Measurements from ENCODE around the gene ZBTB21. TPM values are rescaled to one million over a fixed set of nuclear protein-coding genes. Genes with fewer than 3 reads are reported as not detected.
"Not testable (repeated sequence)": the region's sequence is repeated elsewhere in the genome, so short reads cannot be mapped to it uniquely, and the experiment has no call there.

ZBTB21 gene
- total RNA-seq, 1 experiment from 2014 or later, result 6.2 TPM

DNA sequence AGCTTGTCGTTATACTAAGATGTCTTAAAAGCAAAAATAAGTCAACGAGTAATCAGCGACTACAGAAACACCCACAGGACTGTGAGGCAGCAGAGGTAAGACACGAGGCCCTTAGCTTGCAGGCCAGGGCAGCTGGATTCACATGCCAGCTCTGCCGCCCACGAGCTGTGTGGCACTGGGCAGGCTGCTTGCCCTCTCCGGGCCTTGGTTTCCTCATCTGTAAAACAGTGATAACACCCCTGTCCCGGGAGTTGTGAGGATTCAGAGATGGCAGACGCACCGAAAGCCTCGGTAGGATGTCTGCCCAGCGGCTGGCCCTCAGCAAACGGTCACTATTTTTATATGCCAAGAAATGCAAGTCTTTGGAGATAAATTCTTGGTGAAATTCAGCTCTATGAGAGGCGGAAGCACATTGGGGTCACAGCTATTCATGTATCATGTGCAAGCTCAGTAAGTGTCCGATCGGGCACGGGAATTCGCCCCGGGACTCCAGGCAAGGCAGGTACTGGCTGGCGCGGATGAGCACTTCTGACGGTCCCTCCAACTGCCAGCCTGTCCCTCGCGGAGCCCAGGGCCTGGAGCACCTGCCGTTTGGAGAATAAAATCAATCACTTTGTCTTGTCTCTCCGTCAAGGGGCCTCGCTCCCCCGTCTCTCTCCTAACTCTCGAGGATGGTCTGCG lies 57.5 kb downstream of the ZBTB21 start:
- in situ Hi-C loops (cut with HindIII; ENCODE audit: low pct_unique_long_range_greater_than_20kb, low sequenced_read_pairs), result no loop called here
- no peak for DNase-seq (ENCODE audit: low read depth, low spot score)

DNA sequence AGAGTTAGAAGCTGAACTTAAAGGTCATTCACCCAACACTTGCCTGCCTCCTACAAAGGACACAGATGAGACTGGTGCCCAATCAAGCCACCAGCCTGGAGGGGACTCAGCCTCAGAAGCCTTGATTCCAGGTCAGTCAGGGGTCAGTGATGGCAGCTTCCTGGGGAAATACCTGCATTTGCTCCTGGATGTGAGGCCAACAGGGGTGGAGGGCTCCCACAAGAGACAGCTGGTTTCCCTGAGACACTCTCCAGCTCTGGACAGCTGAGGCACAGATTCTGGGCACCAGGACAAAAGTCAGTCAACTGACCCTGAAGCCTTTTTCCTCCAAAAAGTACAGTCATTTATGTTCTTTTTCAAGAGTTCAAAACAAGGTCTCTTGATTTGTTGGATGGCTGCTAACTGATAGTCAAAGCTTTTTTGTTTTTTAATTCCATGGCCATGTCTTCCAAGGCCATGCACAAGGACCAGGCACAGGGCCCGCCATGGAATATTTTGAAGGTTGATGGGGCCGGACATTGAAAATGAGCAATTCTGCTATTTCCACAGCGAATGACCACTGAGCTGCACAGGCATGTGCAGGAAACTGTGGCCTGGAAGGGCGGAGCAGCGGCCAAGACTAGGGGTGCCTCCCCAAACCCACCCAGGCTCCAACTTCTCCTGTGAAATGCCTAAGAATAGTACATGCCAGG lies 58.1 kb downstream of the ZBTB21 start:
- in situ Hi-C loops (cut with HindIII; ENCODE audit: low pct_unique_long_range_greater_than_20kb, low sequenced_read_pairs), result no loop called here
- no peak for DNase-seq (ENCODE audit: low read depth, low spot score)

DNA sequence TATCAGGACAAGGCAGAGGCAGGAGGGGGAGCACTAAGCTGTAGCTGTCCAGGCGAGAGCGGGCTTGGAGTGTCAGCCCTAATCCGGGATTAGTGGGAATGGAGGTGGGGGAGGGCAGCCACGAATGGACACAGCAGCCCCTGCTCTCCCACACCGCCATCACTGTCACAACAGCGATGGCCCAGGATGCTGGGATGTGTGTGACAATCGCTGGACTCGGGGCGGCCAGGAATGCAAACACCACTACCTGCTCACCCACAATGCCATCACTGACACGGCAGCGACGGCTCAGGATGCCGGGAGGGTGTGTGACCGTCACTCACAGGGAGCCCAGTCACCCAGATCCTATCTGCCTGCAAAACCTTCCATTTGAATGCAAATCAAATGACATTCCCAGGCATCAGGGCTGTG lies 59.2 kb downstream of the ZBTB21 start:
- in situ Hi-C loops (cut with HindIII; ENCODE audit: low pct_unique_long_range_greater_than_20kb, low sequenced_read_pairs), result no loop called here
- no peak for DNase-seq (ENCODE audit: low read depth, low spot score)

DNA sequence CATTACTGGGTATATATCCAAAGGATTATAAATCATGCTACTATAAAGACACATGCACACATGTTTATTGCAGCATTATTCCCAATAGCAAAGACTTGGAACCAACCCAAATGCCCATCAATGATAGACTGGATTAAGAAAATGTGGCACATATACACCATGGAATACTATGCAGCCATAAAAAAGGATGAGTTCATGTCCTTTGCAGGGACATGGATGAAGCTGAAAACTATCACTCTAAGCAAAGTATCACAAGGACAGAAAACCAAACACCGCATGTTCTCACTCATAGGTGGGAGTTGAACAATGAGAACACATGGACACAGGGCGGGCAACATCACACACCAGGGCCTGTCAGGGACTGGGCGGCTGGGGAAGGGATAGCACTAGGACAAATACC lies 60.5 kb downstream of the ZBTB21 start:
- DNase-seq (ENCODE audit: low read depth, low spot score); in situ Hi-C loops (cut with HindIII; ENCODE audit: low pct_unique_long_range_greater_than_20kb, low sequenced_read_pairs): not testable (repeated sequence)

DNA sequence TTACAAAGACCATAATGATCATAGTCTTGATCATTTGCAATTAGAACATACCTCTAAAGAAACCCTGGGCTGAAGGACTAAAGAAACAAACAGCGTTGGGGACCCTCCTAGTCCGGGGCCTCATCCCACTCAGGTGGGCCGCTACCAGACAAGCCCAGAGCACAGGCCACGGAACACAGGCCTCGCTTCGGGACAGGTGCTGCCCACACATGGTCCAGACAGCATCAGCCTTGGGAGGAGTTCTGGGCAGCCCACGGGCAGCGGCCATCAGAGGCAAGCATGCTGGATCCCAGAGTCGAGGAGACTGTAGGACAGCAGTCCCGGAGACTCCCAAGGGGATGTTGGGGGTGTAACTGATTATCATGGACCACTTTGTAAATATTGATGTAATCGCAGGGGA lies 61.3 kb downstream of the ZBTB21 start:
- in situ Hi-C loops (cut with HindIII; ENCODE audit: low pct_unique_long_range_greater_than_20kb, low sequenced_read_pairs), result no loop called here
- DNase-seq (ENCODE audit: low read depth, low spot score), result no peak

DNA sequence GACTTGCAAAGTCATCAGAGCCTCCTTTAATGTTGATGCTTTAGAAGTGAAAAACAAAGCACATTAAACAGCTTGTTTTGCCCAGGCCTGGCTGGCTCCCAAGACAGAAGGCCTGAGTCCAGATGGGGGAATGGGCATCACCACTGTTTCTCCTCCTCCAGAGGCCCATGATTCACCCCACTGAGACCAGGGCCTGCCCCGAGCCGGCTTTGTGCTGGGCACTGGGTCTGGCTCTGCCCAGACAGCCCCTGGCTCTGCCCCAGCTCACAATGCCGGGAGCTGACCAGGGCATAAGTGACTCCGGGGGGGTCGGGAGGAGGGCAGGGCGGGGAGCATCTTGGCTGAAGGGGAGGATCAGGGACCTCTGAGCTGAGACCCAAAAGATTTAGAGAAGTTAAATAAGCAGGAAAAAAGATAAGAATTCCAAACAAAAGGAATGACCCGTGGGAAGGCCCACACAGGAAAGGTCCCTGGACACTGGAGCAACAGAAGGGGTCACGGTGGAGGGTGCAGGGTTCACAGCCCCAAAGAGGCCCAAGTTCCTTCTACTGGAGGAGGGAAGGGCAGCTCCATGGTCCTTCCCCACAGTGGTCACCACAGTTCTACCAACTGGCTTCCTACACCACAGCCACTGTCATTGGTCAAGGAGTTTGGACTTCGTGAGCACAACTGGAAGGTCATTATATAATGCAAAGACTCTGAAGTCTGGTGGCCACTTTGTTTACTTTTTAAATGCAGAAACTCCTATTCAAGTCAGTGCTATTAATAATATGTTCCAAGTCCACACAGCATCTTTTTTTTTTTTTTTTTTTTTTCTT lies 61.9 kb downstream of the ZBTB21 start:
- no peak for DNase-seq (ENCODE audit: low read depth, low spot score)
- in situ Hi-C loops (cut with HindIII; ENCODE audit: low pct_unique_long_range_greater_than_20kb, low sequenced_read_pairs), result no loop called here

DNA sequence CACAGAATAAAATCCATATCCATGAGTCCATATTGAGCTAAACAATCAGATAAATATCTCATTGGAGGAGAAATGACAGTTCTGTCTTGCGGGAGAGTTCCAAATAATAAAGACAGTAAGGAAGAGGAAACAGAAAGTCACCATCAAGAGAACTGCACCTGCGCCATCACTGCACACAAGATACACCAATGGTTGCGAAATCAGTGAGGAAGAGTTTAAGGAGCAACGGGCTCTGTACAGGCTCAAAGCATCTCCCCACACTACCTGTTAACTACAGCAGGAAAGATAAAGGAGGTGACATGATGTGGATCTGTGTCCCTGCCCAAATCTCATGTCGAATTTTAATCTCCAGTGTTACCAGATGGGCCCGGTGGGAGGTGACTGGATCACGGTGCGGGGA lies 64.2 kb downstream of the ZBTB21 start:
- in situ Hi-C loops (cut with HindIII; ENCODE audit: low pct_unique_long_range_greater_than_20kb, low sequenced_read_pairs), result no loop called here
- DNase-seq (ENCODE audit: low read depth, low spot score), result no peak

DNA sequence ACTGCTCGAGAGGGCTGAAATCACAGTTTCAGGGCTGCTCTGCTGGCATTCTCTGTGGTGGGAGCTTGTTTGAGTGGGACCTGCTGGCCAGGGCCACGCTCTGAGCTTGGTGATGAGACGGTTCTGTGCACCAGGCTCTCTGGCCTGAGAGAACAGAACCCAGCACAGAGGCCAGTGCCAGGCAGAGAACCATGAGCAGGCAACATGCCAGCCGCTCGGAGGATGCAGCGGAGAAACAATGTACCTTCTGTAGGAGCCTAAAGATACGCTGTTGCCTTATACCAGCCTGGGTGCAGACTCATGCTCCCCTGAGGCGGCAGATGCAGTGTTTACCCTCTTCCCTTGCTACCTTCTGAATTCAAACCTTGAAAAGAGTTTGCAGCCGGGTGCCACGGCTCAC lies 66.3 kb downstream of the ZBTB21 start:
- peak; percentile 47 for DNase-seq (ENCODE audit: low read depth, low spot score)
- in situ Hi-C loops (cut with HindIII; ENCODE audit: low pct_unique_long_range_greater_than_20kb, low sequenced_read_pairs), result no loop called here

DNA sequence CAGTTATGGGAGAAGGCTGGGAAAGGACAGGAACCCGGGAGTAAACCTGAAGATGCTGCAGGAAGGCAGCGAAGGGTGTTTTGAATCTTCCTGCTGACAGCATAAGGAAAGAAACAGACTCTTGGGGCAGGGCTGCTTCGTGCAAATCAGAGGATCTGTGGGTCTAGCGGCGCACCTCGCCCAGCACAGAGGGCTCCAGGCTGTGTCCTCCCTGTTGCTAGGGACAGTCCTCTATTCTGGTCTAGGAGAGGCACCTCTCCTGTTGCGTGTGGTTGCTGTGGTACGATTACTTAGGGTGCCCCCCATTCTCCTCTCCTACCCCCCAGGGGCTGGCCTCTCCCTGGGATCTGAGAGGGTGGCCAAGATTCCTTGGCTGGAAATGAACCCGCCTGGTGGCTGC lies 67.7 kb downstream of the ZBTB21 start:
- DNase-seq (ENCODE audit: low read depth, low spot score), result no peak
- in situ Hi-C loops (cut with HindIII; ENCODE audit: low pct_unique_long_range_greater_than_20kb, low sequenced_read_pairs), result no loop called here

DNA sequence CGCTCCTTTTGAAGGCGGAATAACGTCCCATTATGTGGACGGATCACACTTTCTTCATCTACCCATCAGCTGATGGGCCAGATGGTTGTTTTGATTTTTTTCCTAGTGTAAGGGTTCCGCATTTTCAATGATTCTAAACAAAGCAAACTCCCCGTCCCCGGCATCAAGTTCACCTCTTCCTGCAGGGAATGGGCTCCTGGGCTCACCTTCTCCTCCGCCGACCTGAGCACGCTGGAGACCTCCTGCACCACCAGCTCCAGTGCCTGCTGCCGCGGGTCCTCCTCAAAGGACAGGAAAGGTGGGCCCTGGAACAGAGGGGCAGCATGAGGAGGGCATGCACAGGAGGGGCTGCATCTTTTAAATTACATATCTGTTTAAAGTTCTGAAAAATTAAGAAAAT lies 68.2 kb downstream of the ZBTB21 start:
- in situ Hi-C loops (cut with HindIII; ENCODE audit: low pct_unique_long_range_greater_than_20kb, low sequenced_read_pairs), result no loop called here
- no peak for DNase-seq (ENCODE audit: low read depth, low spot score)

DNA sequence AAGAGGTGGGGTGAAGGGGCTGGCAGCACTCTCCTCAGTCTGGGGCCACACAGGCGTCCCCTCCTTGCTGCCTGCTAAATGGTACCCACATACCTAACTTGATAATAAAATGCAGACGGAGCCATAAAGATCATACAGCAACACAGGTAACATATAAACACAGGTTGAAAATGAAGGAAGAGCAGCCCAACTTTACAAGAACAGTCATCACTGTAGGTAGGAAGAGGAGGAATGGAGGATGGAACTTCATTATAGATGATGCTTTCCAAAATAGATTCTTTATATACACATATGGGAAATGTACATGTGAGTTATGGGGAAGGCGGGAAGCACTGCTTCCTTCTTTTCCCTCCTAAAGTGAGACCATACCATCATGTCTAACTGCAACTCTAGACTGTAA lies 69.7 kb downstream of the ZBTB21 start:
- in situ Hi-C loops (cut with HindIII; ENCODE audit: low pct_unique_long_range_greater_than_20kb, low sequenced_read_pairs), result no loop called here
- no peak for DNase-seq (ENCODE audit: low read depth, low spot score)

DNA sequence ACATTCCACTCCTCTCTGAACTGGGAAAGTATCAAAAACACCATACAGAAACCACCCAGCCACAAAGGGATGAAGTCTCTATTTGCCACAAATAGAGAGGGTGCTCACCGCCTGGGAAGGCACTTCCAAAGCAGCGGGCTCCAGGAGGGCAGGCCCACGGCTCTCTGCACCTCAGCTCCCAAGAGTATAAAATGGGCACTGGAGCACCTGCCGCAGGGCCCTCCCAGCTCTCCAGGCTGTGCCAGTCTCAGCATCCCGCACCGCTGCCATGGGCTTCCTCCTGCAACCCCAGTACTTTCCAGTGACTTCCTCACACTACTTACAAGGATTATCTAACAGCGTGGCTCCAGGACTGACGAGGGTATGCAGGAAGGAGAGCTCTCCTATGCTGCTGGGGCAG lies 70.8 kb downstream of the ZBTB21 start:
- in situ Hi-C loops (cut with HindIII; ENCODE audit: low pct_unique_long_range_greater_than_20kb, low sequenced_read_pairs), result no loop called here
- no peak for DNase-seq (ENCODE audit: low read depth, low spot score)

Other genes with a start within 250 kb of the ZBTB21 start
- gene RIPK4, start 243.3 kb downstream of the ZBTB21 start, total RNA-seq (2014; rRNA removed; shearing (Covaris generic)), result 22.8 and 25.8 TPM in 2 replicates
- 3.6 and 4.2 TPM in 2 replicates for gene PRDM15, start 131.0 kb downstream of the ZBTB21 start, total RNA-seq (2014; rRNA removed; shearing (Covaris generic))
- gene C2CD2, start 56.3 kb downstream of the ZBTB21 start, total RNA-seq (2014; rRNA removed; shearing (Covaris generic)), result 0.32 and 0.42 TPM in 2 replicates
- gene UMODL1, start 61.0 kb upstream of the ZBTB21 start, total RNA-seq (2014; rRNA removed; shearing (Covaris generic)), result not detected in 2 replicates
- gene ABCG1, start 208.8 kb upstream of the ZBTB21 start, total RNA-seq (2014; rRNA removed; shearing (Covaris generic)), result 0.21 TPM in 1 of 2 replicates, not detected in the other